K562 (cell line): ENCODE measurements around the gene WDR62. TPM values are rescaled to one million over a fixed set of nuclear protein-coding genes. Genes with fewer than 3 reads are reported as not detected.

Experiments used
- CBX3 ChIP-seq, 2 experiments: IDR thresholded peaks; 1 replicate in 1 of 2; 2 replicates in 1 of 2; pipeline ENCODE4 v1.6.1; 2012; ENCODE audit warnings: inconsistent platforms in 2 of 2, low read length in 2 of 2, borderline replicate concordance in 1 of 2, control low read depth in 1 of 2
- MAFF ChIP-seq: IDR thresholded peaks from 2 replicates; pipeline ENCODE4 v1.6.1; 2012; ENCODE audit warnings: low read length, improper control_type of control experiment
- MBD2 ChIP-seq: sonication (generic); IDR thresholded peaks from 2 replicates; pipeline ENCODE4 v1.6.1; 2016; ENCODE audit warnings: low read depth, borderline replicate concordance
- TEAD2 ChIP-seq: fragments of 450-650 bp; IDR thresholded peaks from 2 replicates; pipeline ENCODE4 v1.6.1; 2016; ENCODE audit warnings: missing genetic modification characterization, control low read depth, missing compliant biosample characterization
- TRIM24 ChIP-seq, 2 experiments: fragments of 450-650 bp; IDR thresholded peaks; 2 replicates each; pipeline ENCODE4 v1.6.1; 2016
- YY1 ChIP-seq, 3 experiments: IDR thresholded peaks; 2 replicates each; pipeline ENCODE4 v1.6.1; 2011; ENCODE audit warnings: low read length in 2 of 3, mild to moderate bottlenecking in 2 of 3, moderate library complexity in 2 of 3, borderline replicate concordance in 1 of 3, control low read depth in 1 of 3, low read depth in 1 of 3; ENCODE audit not compliant: insufficient read depth in 3 of 3, insufficient replicate concordance in 2 of 3, control insufficient read depth in 1 of 3, insufficient read length in 1 of 3; ENCODE audit errors: extremely low read depth in 1 of 3
- ZNF79 ChIP-seq: fragments of 250-450 bp; sonication (Bioruptor Pico); IDR thresholded peaks from 2 replicates; pipeline ENCODE4 v1.4.0; 2020; ENCODE audit warnings: low read depth, mild to moderate bottlenecking, moderate library complexity
- polyA plus RNA-seq, 8 experiments: library from polyadenylated mRNA; depleted of rRNA in 4 of 8; stranded (reverse) in 5 of 8; unstranded in 3 of 8; fragments of >200 nt; fragmentation: Nextera tagmentation in 2 of 8; fragmentation: Illumina TruSeq in 1 of 8; extraction: Ambion mirVana in 2 of 8; extraction: Trizol in 1 of 8; gene quantifications; 2 replicates each; pipeline versions ENCODE4 v1.2.1 to v1.2.3, GENCODE V29; 2011 to 2014; ENCODE audit warnings: inconsistent platforms in 1 of 8, missing spikeins in 1 of 8
- total RNA-seq, 7 experiments: library from RNA; depleted of rRNA in 6 of 7; stranded (reverse); fragments of >200 nt in 6 of 7; fragmentation: Illumina TruSeq in 2 of 7; extraction: Trizol in 2 of 7; gene quantifications; 2 replicates each; pipeline versions ENCODE4 v1.2.1 to v1.2.3, GENCODE V29; 2011 to 2021; ENCODE audit warnings: low replicate concordance in 1 of 7
- TF ChIP-seq, protein P1 (sequence below): fragments of 250-450 bp; sonication (Bioruptor Pico); IDR thresholded peaks from 2 replicates; pipeline ENCODE4 v1.4.0; 2020

The WDR62 gene
- total and polyA plus RNA-seq, 9 of the 15 experiments (the other 6 are each of a cell fraction or from before 2014, with no cell fraction given), result 0.35 to 32.8 (median 14.4) TPM

DNA sequence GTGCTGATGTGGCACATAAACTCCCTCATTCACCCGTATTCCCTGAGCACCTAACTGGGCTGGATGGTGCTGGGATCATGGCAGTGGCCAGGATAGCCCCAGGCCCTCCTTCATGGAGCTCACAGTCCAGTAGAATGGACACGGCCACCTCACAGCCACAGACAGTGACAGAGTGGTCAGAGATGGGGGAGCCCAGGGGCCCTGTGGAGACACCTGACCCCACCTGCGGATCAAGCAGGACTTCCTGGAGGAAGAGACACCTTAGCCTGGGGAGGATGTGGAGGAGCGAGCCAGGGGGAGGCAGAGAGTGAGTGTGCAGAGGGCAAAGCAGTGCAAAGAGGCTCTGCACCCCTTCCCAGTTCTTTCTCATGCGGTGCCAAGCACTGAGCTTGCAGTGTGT, 35.1 kb downstream of the WDR62 start (continued):
- TF ChIP-seq, protein P1, sequence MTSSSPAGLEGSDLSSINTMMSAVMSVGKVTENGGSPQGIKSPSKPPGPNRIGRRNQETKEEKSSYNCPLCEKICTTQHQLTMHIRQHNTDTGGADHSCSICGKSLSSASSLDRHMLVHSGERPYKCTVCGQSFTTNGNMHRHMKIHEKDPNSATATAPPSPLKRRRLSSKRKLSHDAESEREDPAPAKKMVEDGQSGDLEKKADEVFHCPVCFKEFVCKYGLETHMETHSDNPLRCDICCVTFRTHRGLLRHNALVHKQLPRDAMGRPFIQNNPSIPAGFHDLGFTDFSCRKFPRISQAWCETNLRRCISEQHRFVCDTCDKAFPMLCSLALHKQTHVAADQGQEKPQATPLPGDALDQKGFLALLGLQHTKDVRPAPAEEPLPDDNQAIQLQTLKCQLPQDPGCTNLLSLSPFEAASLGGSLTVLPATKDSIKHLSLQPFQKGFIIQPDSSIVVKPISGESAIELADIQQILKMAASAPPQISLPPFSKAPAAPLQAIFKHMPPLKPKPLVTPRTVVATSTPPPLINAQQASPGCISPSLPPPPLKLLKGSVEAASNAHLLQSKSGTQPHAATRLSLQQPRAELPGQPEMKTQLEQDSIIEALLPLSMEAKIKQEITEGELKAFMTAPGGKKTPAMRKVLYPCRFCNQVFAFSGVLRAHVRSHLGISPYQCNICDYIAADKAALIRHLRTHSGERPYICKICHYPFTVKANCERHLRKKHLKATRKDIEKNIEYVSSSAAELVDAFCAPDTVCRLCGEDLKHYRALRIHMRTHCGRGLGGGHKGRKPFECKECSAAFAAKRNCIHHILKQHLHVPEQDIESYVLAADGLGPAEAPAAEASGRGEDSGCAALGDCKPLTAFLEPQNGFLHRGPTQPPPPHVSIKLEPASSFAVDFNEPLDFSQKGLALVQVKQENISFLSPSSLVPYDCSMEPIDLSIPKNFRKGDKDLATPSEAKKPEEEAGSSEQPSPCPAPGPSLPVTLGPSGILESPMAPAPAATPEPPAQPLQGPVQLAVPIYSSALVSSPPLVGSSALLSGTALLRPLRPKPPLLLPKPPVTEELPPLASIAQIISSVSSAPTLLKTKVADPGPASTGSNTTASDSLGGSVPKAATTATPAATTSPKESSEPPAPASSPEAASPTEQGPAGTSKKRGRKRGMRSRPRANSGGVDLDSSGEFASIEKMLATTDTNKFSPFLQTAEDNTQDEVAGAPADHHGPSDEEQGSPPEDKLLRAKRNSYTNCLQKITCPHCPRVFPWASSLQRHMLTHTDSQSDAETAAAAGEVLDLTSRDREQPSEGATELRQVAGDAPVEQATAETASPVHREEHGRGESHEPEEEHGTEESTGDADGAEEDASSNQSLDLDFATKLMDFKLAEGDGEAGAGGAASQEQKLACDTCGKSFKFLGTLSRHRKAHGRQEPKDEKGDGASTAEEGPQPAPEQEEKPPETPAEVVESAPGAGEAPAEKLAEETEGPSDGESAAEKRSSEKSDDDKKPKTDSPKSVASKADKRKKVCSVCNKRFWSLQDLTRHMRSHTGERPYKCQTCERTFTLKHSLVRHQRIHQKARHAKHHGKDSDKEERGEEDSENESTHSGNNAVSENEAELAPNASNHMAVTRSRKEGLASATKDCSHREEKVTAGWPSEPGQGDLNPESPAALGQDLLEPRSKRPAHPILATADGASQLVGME (CRISPR knock-in tag), result no peak
- TF ChIP-seq YY1 (IDR thresholded peaks at IDR 0.05; ENCODE audit: borderline replicate concordance in 1 of 3, control insufficient read depth in 1 of 3, extremely low read depth in 1 of 3, insufficient read depth in 3 of 3, insufficient read length in 1 of 3, insufficient replicate concordance in 2 of 3, low read depth in 1 of 3, low read length in 2 of 3) (no peak), TEAD2 (tag) (no peak), ZNF79 (CRISPR knock-in tag) (no peak), CBX3 (IDR thresholded peaks at IDR 0.05; ENCODE audit: borderline replicate concordance in 1 of 2, low read length in 2 of 2) (no peak), MBD2 (no peak), MAFF (no peak), TRIM24 (IDR thresholded peaks at IDR 0.05) (no peak)
